Measurements from ENCODE around the gene TAF11L8. TPM values are rescaled to one million over a fixed set of nuclear protein-coding genes. Genes with fewer than 3 reads are reported as not detected.
"Not testable (repeated sequence)": the region's sequence is repeated elsewhere in the genome, so short reads cannot be mapped to it uniquely, and the experiment has no call there.

TAF11L8 gene
- total RNA-seq, 1 donor from 2014 or later: not detected

- no peak for DNase-seq
- ATAC-seq (ENCODE audit: low read depth): no peak
- CTCF ChIA-PET: no interaction called here
- Mint-ChIP-seq H3K36me3 (ENCODE audit: low read depth) (no peaks in the 10 kb centered on the region), H3K27ac (no peak overlapping the region), H3K4me3 (no peak overlapping the region), H3K4me1 (no peaks in the 10 kb centered on the region), H3K9me3 (no peaks in the 10 kb centered on the region), H3K27me3 (no peaks in the 10 kb centered on the region)
- POLR2A ChIA-PET: interaction anchor here (0.5 kb wide), 1 partner anchor 273 kb away, joined by 4 read pairs; no protein-coding TSS in a partner anchor
- intact Hi-C loops (cut with micrococcal nuclease): no loop called here
- no peak for TF ChIP-seq CTCF (IDR thresholded peaks at IDR 0.05)
Measured at GRCh38 chr5:17614872-17615605, 24.3 kb upstream of the TAF11L8 start.

DNA sequence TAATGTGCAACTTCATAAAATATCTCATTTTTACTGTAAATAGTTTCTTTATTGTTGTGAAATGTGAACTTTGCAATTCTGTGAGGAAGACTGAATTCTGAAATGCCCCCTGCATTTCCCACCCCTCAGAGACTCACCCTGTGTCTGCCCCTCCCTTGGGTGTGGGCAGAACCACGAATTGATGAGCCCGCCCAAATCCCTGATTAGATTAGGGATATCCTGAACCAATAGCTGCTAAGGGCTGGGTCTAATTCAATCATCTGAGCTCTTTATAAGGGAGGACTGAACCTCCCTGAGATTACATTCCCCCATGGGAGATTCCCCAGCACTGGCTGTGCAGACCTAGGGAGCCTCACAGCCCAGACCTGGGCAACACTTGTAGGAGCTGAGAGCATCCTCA lies 19.3 kb upstream of the TAF11L8 start, which contains the start of gene TAF11L12:
Gene TAF11L12 (plus strand): TSS at position 301 of the 400 bp plus-strand sequence.
- CTCF ChIA-PET; POLR2A ChIA-PET; intact Hi-C loops (cut with micrococcal nuclease): not testable (repeated sequence)

GRCh38 chr5:17607461-17607860 lies 16.7 kb upstream of the TAF11L8 start:
- POLR2A ChIA-PET; H3K27me3 Mint-ChIP-seq; H3K4me3 Mint-ChIP-seq; CTCF ChIA-PET; intact Hi-C loops (cut with micrococcal nuclease); ATAC-seq (ENCODE audit: low read depth); H3K9me3 Mint-ChIP-seq; H3K4me1 Mint-ChIP-seq; H3K27ac Mint-ChIP-seq; H3K36me3 Mint-ChIP-seq (ENCODE audit: low read depth); DNase-seq: not testable (repeated sequence)

More for the DNA sequence above, 19.3 kb upstream of the TAF11L8 start, which contains the start of gene TAF11L12:
- not testable (repeated sequence) for DNase-seq; H3K4me3 Mint-ChIP-seq; H3K36me3 Mint-ChIP-seq (ENCODE audit: low read depth); H3K27ac Mint-ChIP-seq; H3K4me1 Mint-ChIP-seq; H3K27me3 Mint-ChIP-seq; ATAC-seq (ENCODE audit: low read depth); H3K9me3 Mint-ChIP-seq

DNA sequence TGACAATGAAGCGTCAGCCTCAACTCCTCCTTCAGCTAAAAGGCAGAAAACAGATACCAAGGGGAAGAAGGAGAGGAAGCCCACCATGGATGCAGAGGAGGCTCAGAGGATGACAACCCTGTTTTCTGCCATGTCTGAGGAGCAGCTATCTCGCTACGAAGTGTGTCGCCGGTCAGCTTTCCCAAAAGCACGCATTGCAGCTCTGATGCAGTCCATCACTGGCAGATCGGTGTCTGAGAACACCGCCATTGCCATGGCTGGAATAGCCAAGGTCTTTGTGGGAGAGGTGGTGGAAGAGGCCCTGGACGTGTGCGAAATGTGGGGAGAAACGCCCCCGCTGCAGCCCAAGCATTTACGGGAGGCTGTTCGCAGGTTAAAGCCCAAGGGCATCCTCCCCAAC lies 14.2 kb upstream of the TAF11L8 start:
- H3K9me3 Mint-ChIP-seq: no peaks in the 10 kb centered on the region
- no peak for TF ChIP-seq CTCF (IDR thresholded peaks at IDR 0.05)
- no peaks in the 10 kb centered on the region for H3K27me3 Mint-ChIP-seq
- H3K4me3 Mint-ChIP-seq: no peak overlapping the region
- intact Hi-C loops (cut with micrococcal nuclease): no loop called here
- CTCF ChIA-PET: no interaction called here
- DNase-seq: no peak
- no peaks in the 10 kb centered on the region for H3K4me1 Mint-ChIP-seq
- H3K27ac Mint-ChIP-seq: no peak overlapping the region
- POLR2A ChIA-PET: no interaction called here
- ATAC-seq (ENCODE audit: low read depth): no peak
- no peaks in the 10 kb centered on the region for H3K36me3 Mint-ChIP-seq (ENCODE audit: low read depth)

DNA sequence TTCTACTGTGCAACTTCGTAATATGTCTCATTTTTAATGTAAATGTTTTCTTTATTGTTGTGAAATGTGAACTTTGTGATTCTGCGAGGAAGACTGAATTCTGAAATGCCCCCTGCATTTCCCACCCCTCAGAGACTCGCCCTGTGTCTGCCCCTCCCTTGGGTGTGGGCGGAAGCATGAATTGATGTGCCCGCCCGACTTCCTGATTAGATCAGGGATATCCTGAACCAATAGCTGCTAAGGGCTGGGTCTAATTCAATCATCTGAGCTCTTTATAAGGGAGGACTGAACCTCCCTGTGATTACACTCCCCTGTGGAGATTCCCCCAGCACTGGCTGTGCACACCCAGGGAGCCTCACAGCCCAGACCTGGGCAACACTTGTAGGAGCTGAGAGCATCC lies 13.1 kb upstream of the TAF11L8 start, which contains the start of gene TAF11L11:
Gene TAF11L11 (plus strand): TSS at position 304 of the 400 bp plus-strand sequence.
- H3K27me3 Mint-ChIP-seq; CTCF ChIA-PET; H3K36me3 Mint-ChIP-seq (ENCODE audit: low read depth); DNase-seq; intact Hi-C loops (cut with micrococcal nuclease); H3K27ac Mint-ChIP-seq; POLR2A ChIA-PET; H3K4me1 Mint-ChIP-seq; ATAC-seq (ENCODE audit: low read depth); H3K4me3 Mint-ChIP-seq; H3K9me3 Mint-ChIP-seq: not testable (repeated sequence)

DNA sequence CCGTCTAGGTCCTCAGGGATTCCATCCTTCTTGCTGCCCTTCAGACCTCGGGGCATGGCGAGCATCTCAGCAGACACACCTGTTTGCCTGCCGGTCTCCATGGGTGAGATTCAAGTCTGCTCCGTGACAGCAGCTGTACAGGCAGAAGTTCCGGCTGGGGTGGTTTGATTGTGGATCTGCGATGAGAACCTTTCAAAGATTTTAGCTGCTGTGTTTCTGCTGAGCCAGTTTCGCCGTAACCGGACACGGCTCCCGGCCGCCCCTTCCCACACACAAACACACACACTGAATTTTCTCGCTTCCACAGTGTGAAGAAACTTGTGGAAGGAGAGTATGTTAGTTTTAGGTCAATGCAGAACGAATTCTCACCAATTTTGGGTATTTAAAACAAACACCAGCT lies 7.0 kb upstream of the TAF11L8 start, which contains the start of gene TAF11L10:
Gene TAF11L10 (minus strand): TSS at position 101 of the 400 bp plus-strand sequence.
- DNase-seq; H3K27me3 Mint-ChIP-seq; ATAC-seq (ENCODE audit: low read depth); POLR2A ChIA-PET; CTCF ChIA-PET; H3K4me1 Mint-ChIP-seq; H3K36me3 Mint-ChIP-seq (ENCODE audit: low read depth); intact Hi-C loops (cut with micrococcal nuclease); H3K9me3 Mint-ChIP-seq; H3K4me3 Mint-ChIP-seq; H3K27ac Mint-ChIP-seq: not testable (repeated sequence)

GRCh38 chr5:17594255-17594654 lies 3.5 kb upstream of the TAF11L8 start, which contains the start of gene TAF11L9:
TSS of gene TAF11L9 (minus strand) at chr5:17594394.
- CTCF ChIA-PET; ATAC-seq (ENCODE audit: low read depth); H3K4me1 Mint-ChIP-seq; H3K36me3 Mint-ChIP-seq (ENCODE audit: low read depth); DNase-seq; H3K4me3 Mint-ChIP-seq; intact Hi-C loops (cut with micrococcal nuclease); POLR2A ChIA-PET; H3K27me3 Mint-ChIP-seq; H3K27ac Mint-ChIP-seq; H3K9me3 Mint-ChIP-seq: not testable (repeated sequence)

- H3K27me3 Mint-ChIP-seq; H3K4me1 Mint-ChIP-seq; H3K36me3 Mint-ChIP-seq (ENCODE audit: low read depth); H3K9me3 Mint-ChIP-seq; intact Hi-C loops (cut with micrococcal nuclease); CTCF ChIA-PET; DNase-seq; H3K4me3 Mint-ChIP-seq; H3K27ac Mint-ChIP-seq; POLR2A ChIA-PET; ATAC-seq (ENCODE audit: low read depth): not testable (repeated sequence)
Measured at GRCh38 chr5:17585658-17586057, 5.1 kb downstream of the TAF11L8 start, which contains the start of gene TAF11L7. TSS of gene TAF11L7 (minus strand) at chr5:17585758.
